ENCODE results near the gene ARFRP1. TPM values are rescaled to one million over a fixed set of nuclear protein-coding genes. Genes with fewer than 3 reads are reported as not detected.
"Not testable (repeated sequence)": the region's sequence is repeated elsewhere in the genome, so short reads cannot be mapped to it uniquely, and the experiment has no call there.

ARFRP1 gene
- total and polyA plus RNA-seq, 8 donors = 7.6 to 103 (median 35.9) TPM

- H3K4me3 ChIP-seq = peak overlapping the region; percentile 60 to 78 (median 65)
- peaks cover 0 to 33% (median 16%) of the 10 kb centered on the region in 3 donors for H3K27me3 ChIP-seq
- no peak for DNase-seq
- H3K4me1 ChIP-seq = peaks cover 25 to 36% (median 29%) of the 10 kb centered on the region in 4 donors
- H3K27ac ChIP-seq = peak overlapping the region in 3 of 5 donors; percentile 50 to 72 (median 64)
- WGBS, 5 donors = 4 to 19% (median 18%) methylated on average over 5 to 11 of the region's 11 CpGs
- H3K9me3 ChIP-seq = no peaks in the 10 kb centered on the region
- no peaks in the 10 kb centered on the region for H3K36me3 ChIP-seq
- no peak for TF ChIP-seq POLR2AphosphoS5 (IDR thresholded peaks at IDR 0.05)
- no peak for TF ChIP-seq POLR2A (IDR thresholded peaks at IDR 0.05)
- no peak for TF ChIP-seq CTCF (IDR thresholded peaks at IDR 0.05)
- TF ChIP-seq EP300 (IDR thresholded peaks at IDR 0.05) = no peak
- intact Hi-C loops (cut with DNase I; ENCODE audit: low total_unique reads) = no loop called here
Measured at GRCh38 chr20:63651942-63652191, 55.9 kb downstream of the ARFRP1 start.

GRCh38 chr20:63650486-63650885, 57.3 kb downstream of the ARFRP1 start:
- H3K36me3 ChIP-seq; H3K4me3 ChIP-seq; intact Hi-C loops (cut with DNase I; ENCODE audit: low total_unique reads); H3K9me3 ChIP-seq; DNase-seq; H3K27ac ChIP-seq: not testable (repeated sequence)
- Histone ChIP-seq H3K27me3 (peaks cover 0 to 33% (median 16%) of the 10 kb centered on the region in 3 donors), H3K4me1 (peaks cover 25 to 33% (median 29%) of the 10 kb centered on the region in 4 donors)
- 86 to 100% (median 87%) methylated on average over 1 to 25 of the region's 25 CpGs for WGBS, 5 donors

GRCh38 chr20:63648895-63649589, 58.7 kb downstream of the ARFRP1 start:
- no peak for DNase-seq
- H3K27me3 ChIP-seq = peaks cover 0 to 31% (median 16%) of the 10 kb centered on the region in 3 donors
- H3K27ac ChIP-seq = no peak overlapping the region
- intact Hi-C loops (cut with DNase I; ENCODE audit: low total_unique reads) = no loop called here
- H3K9me3 ChIP-seq = no peaks in the 10 kb centered on the region
- TF ChIP-seq CTCF (IDR thresholded peaks at IDR 0.05) (no peak), POLR2AphosphoS5 (IDR thresholded peaks at IDR 0.05) (no peak), POLR2A (IDR thresholded peaks at IDR 0.05) (no peak), EP300 (IDR thresholded peaks at IDR 0.05) (no peak)
- no peak overlapping the region for H3K4me3 ChIP-seq
- 80 to 86% (median 81%) methylated on average over 10 to 11 of the region's 11 CpGs for WGBS, 5 donors
- H3K36me3 ChIP-seq = no peaks in the 10 kb centered on the region
- H3K4me1 ChIP-seq = peaks cover 23 to 30% (median 28%) of the 10 kb centered on the region in 4 donors

Small RNA genes within 50 kb of the gene (small RNA-seq; reads per million reads assigned to genes)
- gene LIME1 (0 reads per million in 4 donors), gene TNFRSF6B (0 reads per million in 4 donors)

Other genes with a start within 250 kb of the ARFRP1 start
- 1 to 10 TPM in 1 of 5 donors, not detected in 4; 2.2 TPM for gene KCNQ2, start 235.3 kb downstream of the ARFRP1 start, total RNA-seq
- under 1 TPM in 2 of 3 donors, not detected in 1; 0.03 to 0.25 TPM for gene KCNQ2, start 235.3 kb downstream of the ARFRP1 start, polyA plus RNA-seq
- gene EEF1A2, start 208.9 kb downstream of the ARFRP1 start, total RNA-seq = 10 to 100 TPM in 2 of 5 donors, 1 to 10 TPM in 1, under 1 TPM in 1, not detected in 1; 0.58 to 64.8 (median 16.7) TPM
- 10 to 100 TPM in 2 of 3 donors, 1 to 10 TPM in 1; 4.6 to 53.0 (median 25.0) TPM for gene EEF1A2, start 208.9 kb downstream of the ARFRP1 start, polyA plus RNA-seq
- gene PPDPF, start 187.2 kb downstream of the ARFRP1 start, total RNA-seq = 100 to 1,000 TPM in 2 of 5 donors, 10 to 100 TPM in 2, 1 to 10 TPM in 1; 1.8 to 213 (median 84.8) TPM
- gene PPDPF, start 187.2 kb downstream of the ARFRP1 start, polyA plus RNA-seq = 100 to 1,000 TPM; 570 to 756 (median 749) TPM
- gene PTK6, start 170.6 kb downstream of the ARFRP1 start, total RNA-seq = 10 to 100 TPM; 10.3 to 98.5 (median 22.2) TPM
- 10 to 100 TPM in 2 of 3 donors, 1 to 10 TPM in 1; 7.7 to 32.5 (median 23.6) TPM for gene PTK6, start 170.6 kb downstream of the ARFRP1 start, polyA plus RNA-seq
- gene SRMS, start 160.2 kb downstream of the ARFRP1 start, total RNA-seq = 1 to 10 TPM in 1 of 5 donors, under 1 TPM in 1, not detected in 3; 0.87 to 3.5 TPM
- gene SRMS, start 160.2 kb downstream of the ARFRP1 start, polyA plus RNA-seq = 1 to 10 TPM in 1 of 3 donors, not detected in 2; 2.1 TPM
- 1 to 10 TPM in 1 of 5 donors, under 1 TPM in 1, not detected in 3; 0.55 to 1.2 TPM for gene FNDC11, start 153.8 kb downstream of the ARFRP1 start, total RNA-seq
- 1 to 10 TPM in 1 of 3 donors, under 1 TPM in 2; 0.25 to 3.1 (median 0.50) TPM for gene FNDC11, start 153.8 kb downstream of the ARFRP1 start, polyA plus RNA-seq
- gene HELZ2, start 133.7 kb downstream of the ARFRP1 start, total RNA-seq = 10 to 100 TPM; 27.4 to 95.5 (median 41.2) TPM
- gene HELZ2, start 133.7 kb downstream of the ARFRP1 start, polyA plus RNA-seq = 1 to 10 TPM; 4.4 to 7.3 (median 6.9) TPM
- 10 to 100 TPM in 2 of 5 donors, 1 to 10 TPM in 3; 1.8 to 20.4 (median 8.3) TPM for gene GMEB2, start 80.9 kb downstream of the ARFRP1 start, total RNA-seq
- gene GMEB2, start 80.9 kb downstream of the ARFRP1 start, polyA plus RNA-seq = 1 to 10 TPM; 5.4 to 7.5 (median 7.4) TPM
- 10 to 100 TPM in 2 of 5 donors, 1 to 10 TPM in 2, under 1 TPM in 1; 0.87 to 13.4 (median 5.5) TPM for gene STMN3, start 54.6 kb downstream of the ARFRP1 start, total RNA-seq
- 10 to 100 TPM; 12.3 to 14.8 (median 12.5) TPM for gene STMN3, start 54.6 kb downstream of the ARFRP1 start, polyA plus RNA-seq
- gene RTEL1, start 49.7 kb downstream of the ARFRP1 start, total RNA-seq = 10 to 100 TPM; 13.6 to 70.4 (median 32.7) TPM
- gene RTEL1, start 49.7 kb downstream of the ARFRP1 start, polyA plus RNA-seq = 1 to 10 TPM; 7.6 to 10.0 (median 9.2) TPM
- 10 to 100 TPM in 1 of 5 donors, 1 to 10 TPM in 3, not detected in 1; 1.1 to 16.9 (median 3.2) TPM for gene TNFRSF6B, start 11.3 kb downstream of the ARFRP1 start, total RNA-seq
- gene TNFRSF6B, start 11.3 kb downstream of the ARFRP1 start, polyA plus RNA-seq = 10 to 100 TPM in 1 of 3 donors, 1 to 10 TPM in 2; 8.5 to 26.2 (median 9.5) TPM
- 10 to 100 TPM; 12.3 to 49.6 (median 39.3) TPM for gene ZGPAT, start 63 bp upstream of the ARFRP1 start, total RNA-seq
- 10 to 100 TPM; 29.9 to 41.7 (median 37.7) TPM for gene ZGPAT, start 63 bp upstream of the ARFRP1 start, polyA plus RNA-seq
- 100 to 1,000 TPM in 1 of 5 donors, 10 to 100 TPM in 2, 1 to 10 TPM in 2; 3.6 to 117 (median 16.8) TPM for gene LIME1, start 28.7 kb upstream of the ARFRP1 start, total RNA-seq
- 10 to 100 TPM; 17.1 to 24.3 (median 19.9) TPM for gene LIME1, start 28.7 kb upstream of the ARFRP1 start, polyA plus RNA-seq
- 10 to 100 TPM in 3 of 5 donors, 1 to 10 TPM in 2; 7.1 to 60.5 (median 25.9) TPM for gene SLC2A4RG, start 31.8 kb upstream of the ARFRP1 start, total RNA-seq
- gene SLC2A4RG, start 31.8 kb upstream of the ARFRP1 start, polyA plus RNA-seq = 10 to 100 TPM; 40.1 to 76.9 (median 57.4) TPM
- 10 to 100 TPM in 1 of 5 donors, 1 to 10 TPM in 3, under 1 TPM in 1; 0.58 to 13.4 (median 4.1) TPM for gene ZBTB46, start 123.3 kb upstream of the ARFRP1 start, total RNA-seq
- 1 to 10 TPM; 1.1 to 1.8 (median 1.7) TPM for gene ZBTB46, start 123.3 kb upstream of the ARFRP1 start, polyA plus RNA-seq
- not detected for gene ABHD16B, start 153.5 kb upstream of the ARFRP1 start, total RNA-seq
- under 1 TPM in 2 of 3 donors, not detected in 1; 0.37 to 0.43 TPM for gene ABHD16B, start 153.5 kb upstream of the ARFRP1 start, polyA plus RNA-seq
- gene TPD52L2, start 157.3 kb upstream of the ARFRP1 start, total RNA-seq = 10 to 100 TPM; 42.0 to 53.1 (median 45.5) TPM
- 10 to 100 TPM; 72.8 to 75.6 (median 73.3) TPM for gene TPD52L2, start 157.3 kb upstream of the ARFRP1 start, polyA plus RNA-seq
- 10 to 100 TPM; 23.7 to 60.1 (median 52.7) TPM for gene DNAJC5, start 187.2 kb upstream of the ARFRP1 start, total RNA-seq
- gene DNAJC5, start 187.2 kb upstream of the ARFRP1 start, polyA plus RNA-seq = 10 to 100 TPM; 23.1 to 26.4 (median 25.6) TPM
- gene UCKL1, start 248.4 kb upstream of the ARFRP1 start, total RNA-seq = 100 to 1,000 TPM in 1 of 5 donors, 10 to 100 TPM in 4; 20.9 to 107 (median 36.8) TPM
- gene UCKL1, start 248.4 kb upstream of the ARFRP1 start, polyA plus RNA-seq = 10 to 100 TPM; 17.7 to 60.5 (median 24.0) TPM

Measured in stomach (tissue), 9 donors.